K562 (cell line): ENCODE results near the gene PSRC1. TPM values are rescaled to one million over a fixed set of nuclear protein-coding genes. Genes with fewer than 3 reads are reported as not detected.

Experiments used
- CHAMP1 ChIP-seq: fragments of 450-650 bp; IDR thresholded peaks from 2 replicates; pipeline ENCODE4 v1.6.1; 2016; ENCODE audit warnings: mild to moderate bottlenecking
- CREM ChIP-seq: IDR thresholded peaks from 2 replicates; pipeline ENCODE4 v1.6.1; 2014; ENCODE audit warnings: antibody characterized with exemption, low read depth
- MTF1 ChIP-seq: fragments of 250-450 bp; sonication (Bioruptor Pico); IDR thresholded peaks from 2 replicates; pipeline ENCODE4 v1.9.0; 2021; ENCODE audit warnings: moderate library complexity, mild to moderate bottlenecking, inconsistent platforms, borderline replicate concordance
- MYNN ChIP-seq, 2 experiments: sonication (generic); formaldehyde crosslinking in 1 of 2; IDR thresholded peaks; 2 replicates each; pipeline versions ENCODE4 v1.5.0 to v1.6.1; 2016 to 2020; ENCODE audit warnings: antibody characterized with exemption in 1 of 2, missing genetic modification reagents in 1 of 2
- NCOA4 ChIP-seq: fragments of 450-650 bp; IDR thresholded peaks from 2 replicates; pipeline ENCODE4 v1.6.1; 2018; ENCODE audit warnings: mild to moderate bottlenecking; ENCODE audit not compliant: partially characterized antibody
- NFE2 ChIP-seq: IDR thresholded peaks from 2 replicates; pipeline ENCODE4 v1.6.1; 2014; ENCODE audit warnings: antibody characterized with exemption, low read depth
- PCBP2 ChIP-seq: fragments of 200-400 bp; formaldehyde crosslinking; IDR thresholded peaks from 2 replicates; pipeline ENCODE4 v1.6.1; 2018; ENCODE audit warnings: low read length, low read depth, mild to moderate bottlenecking, moderate library complexity; ENCODE audit not compliant: poor library complexity, severe bottlenecking
- PURB ChIP-seq: sonication (generic); formaldehyde crosslinking; IDR thresholded peaks from 2 replicates; pipeline ENCODE4 v1.9.0; 2021; ENCODE audit warnings: low read depth, mild to moderate bottlenecking, missing genetic modification reagents
- RREB1 ChIP-seq: fragments of 250-450 bp; sonication (Bioruptor Pico); IDR thresholded peaks from 2 replicates; pipeline ENCODE4 v1.4.0; 2020
- SIN3A ChIP-seq, 2 experiments: fragments of 150-350 bp in 1 of 2; IDR thresholded peaks; 2 replicates each; pipeline ENCODE4 v1.6.1; 2011 to 2016; ENCODE audit warnings: borderline replicate concordance in 2 of 2, low read depth in 2 of 2, low read length in 2 of 2, mild to moderate bottlenecking in 2 of 2, moderate library complexity in 2 of 2; ENCODE audit not compliant: control insufficient read depth in 1 of 2
- STAT6 ChIP-seq: sonication (generic); formaldehyde crosslinking; IDR thresholded peaks from 2 replicates; pipeline ENCODE4 v1.8.1; 2023; ENCODE audit warnings: mild to moderate bottlenecking, missing genetic modification reagents
- WHSC1 ChIP-seq: IDR thresholded peaks from one replicate; pipeline ENCODE4 v1.6.1; 2012; ENCODE audit warnings: low read length, control low read depth, inconsistent platforms
- ZNF436 ChIP-seq: fragments of 250-450, 450-650 bp; sonication (Bioruptor Pico); formaldehyde crosslinking; IDR thresholded peaks from 2 replicates; pipeline ENCODE4 v1.7.0; 2020; ENCODE audit warnings: mild to moderate bottlenecking
- ZNF583 ChIP-seq: fragments of 250-450 bp; sonication (Bioruptor Pico); IDR thresholded peaks from 2 replicates; pipeline ENCODE4 v1.4.0; 2020
- ZNF740 ChIP-seq, 3 experiments: fragments of 200-800 bp in 1 of 3; sonication (Bioruptor generic) in 1 of 3; sonication (generic) in 1 of 3; formaldehyde crosslinking in 1 of 3; IDR thresholded peaks; 2 replicates each; pipeline versions ENCODE4 v1.6.1 to v1.8.0; 2016 to 2022; ENCODE audit warnings: mild to moderate bottlenecking in 2 of 3, missing compliant biosample characterization in 2 of 3, missing genetic modification characterization in 2 of 3, missing genetic modification reagents in 1 of 3
- ZSCAN32 ChIP-seq: fragments of 450-650 bp; formaldehyde crosslinking; IDR thresholded peaks from 2 replicates; pipeline ENCODE4 v1.4.0; 2020; ENCODE audit warnings: mild to moderate bottlenecking, moderate library complexity
- polyA plus RNA-seq, 8 experiments: library from polyadenylated mRNA; depleted of rRNA in 4 of 8; stranded (reverse) in 5 of 8; unstranded in 3 of 8; fragments of >200 nt; fragmentation: Nextera tagmentation in 2 of 8; fragmentation: Illumina TruSeq in 1 of 8; extraction: Ambion mirVana in 2 of 8; extraction: Trizol in 1 of 8; gene quantifications; 2 replicates each; pipeline versions ENCODE4 v1.2.1 to v1.2.3, GENCODE V29; 2011 to 2014; ENCODE audit warnings: inconsistent platforms in 1 of 8, missing spikeins in 1 of 8
- total RNA-seq, 7 experiments: library from RNA; depleted of rRNA in 6 of 7; stranded (reverse); fragments of >200 nt in 6 of 7; fragmentation: Illumina TruSeq in 2 of 7; extraction: Trizol in 2 of 7; gene quantifications; 2 replicates each; pipeline versions ENCODE4 v1.2.1 to v1.2.3, GENCODE V29; 2011 to 2021; ENCODE audit warnings: low replicate concordance in 1 of 7

PSRC1 gene
- total and polyA plus RNA-seq, 9 of the 15 experiments (the other 6 are each of a cell fraction or from before 2014, with no cell fraction given) = 6.5 to 65.2 (median 39.3) TPM

GRCh38 chr1:109290998-109291397 lies 8.1 kb upstream of the PSRC1 start (continued):
- TF ChIP-seq RREB1 (CRISPR knock-in tag) = no peak
- 0 out of 2 replicates have a peak, but pooled peaks have one; percentile 62 for TF ChIP-seq ZNF583
- no peak for TF ChIP-seq SIN3A (IDR thresholded peaks at IDR 0.05; ENCODE audit: borderline replicate concordance in 2 of 2, control insufficient read depth in 1 of 2, low read depth in 2 of 2, low read length in 2 of 2)
- TF ChIP-seq CHAMP1 = no peak
- peak; percentile 59; the same call in 1 of the 2 replicates for TF ChIP-seq CREM
- no peak for TF ChIP-seq PCBP2
- TF ChIP-seq ZSCAN32 (CRISPR knock-in tag) = no peak
- TF ChIP-seq NFE2 = no peak
- TF ChIP-seq ZNF740 (CRISPR knock-in tag; IDR thresholded peaks at IDR 0.05) = no peak
- peak in 1 of 2 experiments; percentile 74; a peak in 1 of 4 replicates for TF ChIP-seq ZNF740 (tag; IDR thresholded peaks at IDR 0.05)
- no peak for TF ChIP-seq WHSC1
- TF ChIP-seq MYNN (IDR thresholded peaks at IDR 0.05) = no peak
- TF ChIP-seq MYNN (CRISPR knock-in tag; IDR thresholded peaks at IDR 0.05) = no peak
- TF ChIP-seq ZNF436 = no peak
- no peak for TF ChIP-seq PURB
- no peak for TF ChIP-seq NCOA4
- no peak for TF ChIP-seq STAT6 (CRISPR knock-in tag)
- no peak for TF ChIP-seq MTF1
